Retina (tissue), 1 donor: ENCODE results near the gene MEF2B.
"Not testable (repeated sequence)": the region's sequence is repeated elsewhere in the genome, so short reads cannot be mapped to it uniquely, and the experiment has no call there.

Experiments
- DNase-seq: peaks from one replicate; pipeline ENCODE4 v3.0.0-alpha.2; 2016

The MEF2B gene

GRCh38 chr19:19154768-19155494, 15.1 kb downstream of the MEF2B start:
- DNase-seq = no peak

DNA sequence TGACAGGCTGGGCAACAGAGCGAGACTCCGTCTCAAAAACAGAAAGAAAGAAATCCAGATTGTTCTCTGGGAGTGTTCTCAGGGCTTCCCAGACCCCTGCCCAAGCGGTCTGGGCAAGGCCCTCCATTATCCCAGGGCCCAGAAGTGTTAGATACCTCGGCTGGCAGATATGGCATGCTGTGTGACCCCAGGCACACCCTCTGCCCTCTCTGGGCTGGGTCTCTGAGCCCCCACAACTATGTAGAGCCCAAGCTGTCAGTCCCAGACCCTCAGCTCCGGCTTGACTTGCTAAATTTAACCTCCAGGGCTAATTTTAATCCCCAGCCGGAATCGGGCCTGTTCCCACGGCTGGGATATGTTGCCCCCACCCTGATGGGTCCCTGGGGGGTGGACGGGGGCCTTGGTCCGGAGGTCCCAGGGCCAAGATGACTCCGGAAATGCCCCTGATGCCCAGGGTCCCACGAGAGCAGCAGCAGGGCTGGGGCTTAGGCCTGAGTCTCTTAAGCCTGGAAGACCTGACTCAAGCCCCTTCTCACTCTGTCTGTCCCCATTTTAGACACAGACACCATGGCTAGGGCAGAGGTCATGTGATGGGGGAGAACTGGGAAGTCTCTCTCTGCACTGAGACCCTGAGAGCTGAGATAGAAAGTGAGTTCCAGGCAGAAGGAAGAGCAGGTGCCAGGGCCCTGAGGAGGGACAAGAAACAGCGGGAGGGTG, 17.2 kb downstream of the MEF2B start:
- DNase-seq = no peak

- no peak for DNase-seq
Observed at GRCh38 chr19:19151418-19151817, 18.6 kb downstream of the MEF2B start.

DNA sequence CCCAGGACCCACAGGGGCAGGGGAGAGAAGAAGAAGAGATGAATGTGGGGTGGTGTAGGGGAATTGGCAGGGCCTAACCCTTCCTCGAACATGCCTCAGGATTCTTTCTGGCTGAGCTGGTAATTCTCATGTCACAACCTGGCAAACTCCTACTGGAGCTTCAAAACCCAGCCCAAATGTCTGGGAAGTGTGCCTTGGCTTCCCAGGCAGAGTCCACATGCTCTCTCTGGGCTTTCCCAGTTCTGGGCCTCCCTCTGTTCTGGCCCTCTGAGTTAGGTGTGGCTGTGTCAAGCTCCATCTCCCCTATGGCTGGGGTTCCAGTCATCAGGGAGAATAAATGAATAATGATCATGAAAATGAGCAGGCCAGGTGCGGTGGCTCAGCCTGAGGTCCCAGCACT, 20.6 kb downstream of the MEF2B start:
- DNase-seq = no peak

- not testable (repeated sequence) for DNase-seq
Observed at GRCh38 chr19:19148504-19148903, 21.6 kb downstream of the MEF2B start.

DNA sequence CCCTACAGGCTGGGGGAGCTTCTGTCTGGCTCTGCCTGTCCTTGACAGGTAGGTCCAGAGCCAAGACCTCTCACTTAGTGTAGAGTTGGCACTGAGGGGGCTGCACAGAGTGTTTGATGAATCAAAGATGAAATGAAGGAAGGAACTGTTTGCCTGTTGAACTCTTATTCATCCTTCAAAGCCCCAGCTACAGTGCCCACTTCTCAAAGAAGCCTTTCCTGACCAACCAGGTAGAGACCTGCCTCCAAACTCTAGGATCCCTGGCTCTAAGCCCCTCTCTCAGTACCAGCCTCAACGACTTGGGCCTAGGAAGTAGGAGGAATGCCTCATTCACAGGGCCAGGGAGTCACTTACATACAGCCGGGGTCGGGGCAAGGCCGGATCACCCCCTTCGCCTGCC, 22.7 kb downstream of the MEF2B start:
- no peak for DNase-seq

GRCh38 chr19:19146865-19147264, 23.2 kb downstream of the MEF2B start:
- no peak for DNase-seq

DNA sequence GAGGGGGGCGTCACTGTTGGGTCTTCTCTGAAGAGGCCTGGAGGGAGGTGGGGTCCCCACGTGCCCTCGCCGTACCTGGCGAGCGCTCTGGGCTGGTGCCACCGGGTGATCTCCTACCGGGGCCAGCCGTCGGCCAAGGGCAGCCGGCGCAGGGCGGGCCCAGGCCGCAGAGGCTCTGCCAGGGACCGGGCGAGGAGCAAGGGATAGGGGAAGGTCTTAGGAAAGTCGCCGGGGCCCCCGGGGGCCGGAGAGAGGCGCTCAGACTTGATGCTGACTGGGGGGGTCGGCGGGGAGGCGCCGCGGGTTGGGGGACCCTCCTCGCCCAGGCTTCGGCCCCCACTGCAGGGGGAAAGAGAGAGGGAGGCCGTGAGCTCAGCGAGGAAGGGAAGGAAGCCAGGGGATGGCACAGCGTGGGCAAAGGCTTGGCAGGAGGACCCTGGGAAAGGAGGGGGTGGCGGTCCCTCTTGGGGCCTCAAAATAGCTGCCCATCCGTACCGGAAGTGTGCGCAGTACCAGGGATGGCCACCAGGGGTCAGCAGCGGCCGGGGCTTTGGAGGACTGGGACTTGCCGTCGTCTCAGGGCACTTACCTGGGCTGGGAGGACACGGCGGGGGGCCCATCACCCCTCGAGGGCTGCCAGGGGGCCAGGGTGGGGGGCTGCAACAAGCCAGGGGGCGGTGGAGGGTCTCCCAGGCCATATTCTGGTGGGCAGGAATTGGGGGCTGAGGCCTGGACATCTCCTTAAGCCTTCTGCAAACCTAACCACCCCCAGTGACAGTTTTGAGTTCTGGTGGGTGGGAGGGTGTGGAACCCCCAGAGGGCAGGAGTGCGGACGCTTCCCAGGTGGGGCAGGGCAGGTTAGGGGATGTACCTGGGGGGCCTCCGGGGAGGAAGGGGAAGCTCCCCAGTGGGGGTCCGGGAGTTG, 24.1 kb downstream of the MEF2B start:
- DNase-seq = peak; percentile 85

GRCh38 chr19:19145281-19145680, 24.8 kb downstream of the MEF2B start:
- no peak for DNase-seq

GRCh38 chr19:19142347-19142746, 27.7 kb downstream of the MEF2B start:
- no peak for DNase-seq

GRCh38 chr19:19140476-19140875, 29.6 kb downstream of the MEF2B start:
- no peak for DNase-seq

GRCh38 chr19:19139876-19140229, 30.2 kb downstream of the MEF2B start:
- no peak for DNase-seq

DNA sequence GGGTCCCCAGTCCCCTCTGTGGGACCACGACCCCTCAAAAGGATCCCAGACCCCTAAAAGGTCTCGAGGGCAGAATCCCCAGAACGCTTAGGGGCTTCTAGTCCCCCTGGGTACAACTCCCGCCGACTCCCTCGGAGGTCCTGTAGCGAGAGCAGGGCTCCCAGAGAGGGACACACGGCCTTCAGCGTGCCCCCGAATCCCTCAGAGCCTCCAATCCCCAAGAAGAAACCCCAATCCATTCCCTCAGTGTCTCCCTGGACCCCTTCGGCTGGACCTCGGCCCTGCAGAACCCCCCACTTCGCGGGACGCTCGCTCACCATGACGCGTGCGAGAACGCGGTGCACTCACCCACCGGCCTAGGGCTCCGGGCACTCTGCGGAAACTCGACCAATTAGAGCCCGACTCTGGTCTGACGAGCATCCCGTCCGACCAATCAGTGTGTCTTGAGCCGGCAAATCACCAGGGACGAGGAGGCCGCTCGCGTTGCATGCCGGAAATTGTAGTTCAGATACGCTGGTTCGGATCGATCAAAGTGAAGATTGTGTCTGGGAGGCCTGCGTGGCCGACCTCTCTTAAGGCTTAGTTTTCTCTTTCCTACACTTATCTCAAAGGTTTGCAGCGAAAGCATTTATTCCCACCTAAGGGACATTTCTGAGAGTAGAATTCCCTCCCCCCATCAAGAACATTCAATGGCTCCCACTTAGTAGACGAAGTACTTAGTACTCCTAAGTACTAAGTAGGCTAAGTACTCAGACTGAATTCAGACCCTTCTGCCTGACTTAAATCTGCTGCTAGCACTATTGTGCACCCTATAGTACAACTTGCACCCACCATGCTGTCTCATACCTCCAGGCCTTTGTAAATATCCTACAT, 31.7 kb downstream of the MEF2B start, which contains the start of gene TMEM161A:
Gene TMEM161A (minus strand): TSS at position 370 of the 873 bp plus-strand sequence. CDS start 50 bp downstream, at position 320.
- peak; percentile 97 for DNase-seq

DNA sequence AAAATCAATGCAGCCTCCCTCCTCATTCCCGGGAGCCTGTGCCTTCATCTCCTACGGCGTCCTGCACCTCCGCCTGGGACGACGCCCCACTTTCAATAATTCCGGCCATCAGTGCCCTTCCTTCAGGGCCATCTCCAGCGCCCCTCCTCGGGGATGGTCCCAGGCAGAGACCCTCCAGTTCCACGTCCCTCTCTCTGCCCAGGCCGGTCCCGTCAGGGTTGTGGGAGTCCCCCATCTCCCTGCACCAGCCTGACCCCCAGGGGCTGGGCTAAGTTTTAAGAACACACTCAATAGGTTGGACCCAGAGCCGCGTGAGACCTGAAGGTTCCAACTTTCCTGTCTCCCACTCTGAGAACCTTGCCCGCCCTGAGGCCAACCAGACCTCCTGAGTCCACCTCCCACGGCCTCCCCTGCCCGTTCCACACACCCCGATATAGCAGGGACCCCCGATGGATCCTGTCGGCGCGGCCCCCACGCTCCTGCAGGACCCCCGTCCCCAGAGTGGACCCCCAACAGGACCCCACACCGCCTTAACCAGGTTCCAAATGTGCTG, 32.4 kb downstream of the MEF2B start:
- peak; percentile 18 for DNase-seq

DNA sequence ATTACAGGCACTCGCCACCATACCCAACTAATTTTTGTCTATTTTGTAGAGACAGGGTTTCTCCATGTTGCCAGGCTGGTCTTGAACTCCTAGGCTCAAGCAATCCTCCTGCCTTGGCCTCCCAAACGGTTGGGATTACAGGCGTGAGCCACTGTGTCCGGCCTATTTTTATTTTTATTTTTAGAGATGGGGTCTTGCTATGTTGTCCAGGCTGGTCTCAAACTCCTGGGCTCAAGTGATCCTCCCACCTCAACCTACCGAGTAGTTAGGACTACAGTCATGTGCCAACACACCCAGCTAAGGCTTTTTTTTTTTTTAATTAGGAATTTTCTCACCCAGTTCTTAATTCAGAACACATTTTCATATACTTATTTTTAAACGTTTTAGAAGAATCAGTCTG, 34.4 kb downstream of the MEF2B start:
- DNase-seq = not testable (repeated sequence)

DNA sequence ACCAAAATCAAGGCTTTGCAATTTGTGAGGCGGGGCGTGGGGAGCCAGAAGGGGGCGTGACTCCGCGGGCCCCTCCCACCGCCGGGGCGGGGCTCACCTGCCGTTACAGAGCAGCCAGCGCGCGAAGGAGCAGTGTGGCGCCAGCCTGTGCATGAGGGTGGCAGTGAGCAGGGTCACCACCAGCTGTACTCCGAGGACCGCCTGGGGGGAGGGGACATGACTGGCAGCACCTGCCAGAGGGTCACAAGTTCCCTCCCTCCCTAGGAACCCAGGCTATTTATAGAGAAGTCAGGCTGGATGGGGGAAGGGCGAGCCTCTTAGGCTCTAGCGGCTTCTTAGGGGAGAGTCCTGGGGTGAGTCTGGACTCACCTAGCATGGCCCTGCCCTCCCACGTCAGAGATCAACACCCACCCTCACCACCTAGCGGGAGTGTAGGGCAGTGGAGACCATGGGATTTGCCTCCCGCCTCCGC, 35.3 kb downstream of the MEF2B start:
- DNase-seq = peak; percentile 35

DNA sequence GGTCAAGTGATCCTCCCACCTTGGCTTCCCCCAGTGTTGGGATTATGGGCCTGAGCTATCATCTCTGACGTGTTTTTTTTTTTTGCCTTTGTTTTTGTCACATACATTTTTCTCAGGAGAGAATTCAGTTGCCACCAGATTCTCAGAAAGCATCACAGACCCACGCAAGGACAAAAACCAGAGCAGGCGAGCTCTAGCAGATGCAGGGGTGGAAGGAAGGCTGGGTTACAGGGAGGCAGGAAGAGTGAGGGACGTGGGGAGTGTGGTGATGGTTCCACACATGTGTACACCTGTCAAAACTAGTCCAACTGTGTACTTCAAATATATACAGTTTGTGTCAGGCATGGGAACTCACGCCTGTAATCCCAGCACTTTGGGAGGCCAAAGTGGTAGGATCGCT, 36.1 kb downstream of the MEF2B start:
- DNase-seq = no peak

DNA sequence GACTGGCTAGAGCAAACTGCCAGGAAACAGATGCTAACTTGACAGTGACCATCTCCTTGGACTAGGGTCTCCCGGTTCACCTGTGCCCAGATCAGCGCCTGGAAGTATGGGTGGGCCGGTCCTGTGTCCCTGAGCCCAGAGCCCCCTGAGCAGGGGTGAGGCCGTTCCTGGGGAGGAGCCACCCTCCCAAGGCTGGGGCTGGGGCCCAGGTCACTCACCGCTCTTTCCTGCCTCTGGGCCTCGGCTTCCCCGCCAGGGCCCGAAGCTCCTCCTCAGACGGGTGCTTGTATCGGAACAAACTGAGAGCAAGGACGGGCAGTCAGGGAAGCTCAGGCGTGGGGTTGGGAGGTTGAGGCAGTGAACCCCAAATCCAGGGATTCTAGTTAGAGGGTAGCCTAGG, 37.2 kb downstream of the MEF2B start:
- no peak for DNase-seq

DNA sequence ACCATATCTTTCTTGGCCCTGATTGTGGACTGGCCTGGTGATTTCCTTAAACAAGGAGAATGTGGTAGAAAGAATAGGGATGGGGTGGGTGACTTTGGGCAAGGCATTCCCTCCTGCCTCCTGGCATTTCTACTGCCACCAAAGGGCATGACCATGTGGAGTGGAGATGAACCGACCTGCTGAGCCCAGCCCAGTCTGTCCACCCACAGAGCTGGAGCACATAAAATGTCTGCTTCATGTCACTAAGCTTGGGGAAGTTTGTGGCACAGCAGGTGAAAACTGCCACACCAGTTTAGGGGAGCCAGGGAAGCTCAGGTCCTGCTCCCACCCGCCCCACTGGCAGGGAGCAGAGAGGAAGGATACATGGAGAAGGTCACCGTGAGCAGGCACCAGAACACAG, 38.1 kb downstream of the MEF2B start:
- DNase-seq = no peak

- DNase-seq = no peak
Observed at GRCh38 chr19:19126102-19126501, 44.0 kb downstream of the MEF2B start.

GRCh38 chr19:19123386-19123785, 46.7 kb downstream of the MEF2B start:
- no peak for DNase-seq

GRCh38 chr19:19122902-19123301, 47.2 kb downstream of the MEF2B start:
- DNase-seq = no peak
